Measurements from ENCODE around the gene CEACAM4.

Gene CEACAM4

GRCh38 chr19:41587101-41587837 lies 39.6 kb downstream of the CEACAM4 start:
- 43% methylated on average over 7 of the region's 9 CpGs for WGBS
- Histone ChIP-seq H3K23ac (ENCODE audit: low read length in 2 of 2) (no peak overlapping the region), H3K36me3 (ENCODE audit: control insufficient read depth in 1 of 2, insufficient read depth in 2 of 2, low read depth in 1 of 2, low read length in 2 of 2) (no peaks in the 10 kb centered on the region)

GRCh38 chr19:41586064-41586463 lies 40.8 kb downstream of the CEACAM4 start:
- H3K14ac ChIP-seq (ENCODE audit: low read length in 2 of 2), result no peak overlapping the region
- no peak overlapping the region for H2BK12ac ChIP-seq (ENCODE audit: low read length in 2 of 2)
- no peak overlapping the region for H3K18ac ChIP-seq (ENCODE audit: low read depth in 1 of 2, low read length in 2 of 2)
- H2BK15ac ChIP-seq (ENCODE audit: low read depth, poor library complexity, severe bottlenecking), result no peak overlapping the region
- no peak overlapping the region for H3K23ac ChIP-seq (ENCODE audit: low read length in 2 of 2)
- H3K79me1 ChIP-seq (replicated peaks; ENCODE audit: low read length, poor library complexity, severe bottlenecking), result no peaks in the 10 kb centered on the region
- H3K9ac ChIP-seq (ENCODE audit: low read length), result no peak overlapping the region
- no peak for DNase-seq
- H3K36me3 ChIP-seq (ENCODE audit: control insufficient read depth in 1 of 2, insufficient read depth in 2 of 2, low read depth in 1 of 2, low read length in 2 of 2), result no peaks in the 10 kb centered on the region
- no peak overlapping the region for H2BK5ac ChIP-seq (ENCODE audit: low read depth, low read length, poor library complexity, severe bottlenecking)
- no peaks in the 10 kb centered on the region for H3K27me3 ChIP-seq (ENCODE audit: control insufficient read depth in 1 of 2, insufficient read depth in 1 of 2, low read length in 2 of 2)
- H3K9me3 ChIP-seq (ENCODE audit: control insufficient read depth, low read length), result no peaks in the 10 kb centered on the region
- H3K4ac ChIP-seq (ENCODE audit: low read depth in 1 of 2, low read length in 2 of 2), result no peak overlapping the region
- no peak overlapping the region for H2AK5ac ChIP-seq (ENCODE audit: low read length, severe bottlenecking)
- no peak overlapping the region for H3K4me2 ChIP-seq (ENCODE audit: low read length, poor library complexity, severe bottlenecking)
- no peak overlapping the region for H4K8ac ChIP-seq (ENCODE audit: low read length)
- H4K91ac ChIP-seq (ENCODE audit: low read length), result no peak overlapping the region
- H3K4me3 ChIP-seq (ENCODE audit: insufficient read depth in 1 of 2, low read depth in 1 of 2, low read length in 2 of 2), result no peak overlapping the region
- H2AFZ ChIP-seq (ENCODE audit: low read depth, low read length), result no peak overlapping the region
- H3K4me1 ChIP-seq (ENCODE audit: control insufficient read depth, insufficient read depth, low read depth, low read length), result no peaks in the 10 kb centered on the region
- no peak overlapping the region for H3K27ac ChIP-seq (ENCODE audit: low read length, poor library complexity, severe bottlenecking)
- H2BK120ac ChIP-seq (ENCODE audit: low read depth, low read length), result no peak overlapping the region

More at GRCh38 chr19:41587101-41587837, 39.6 kb downstream of the CEACAM4 start:
- Histone ChIP-seq H3K79me1 (replicated peaks; ENCODE audit: low read length, poor library complexity, severe bottlenecking) (no peaks in the 10 kb centered on the region), H4K8ac (ENCODE audit: low read length) (no peak overlapping the region), H2BK120ac (ENCODE audit: low read depth, low read length) (no peak overlapping the region), H4K91ac (ENCODE audit: low read length) (no peak overlapping the region), H3K4ac (ENCODE audit: low read depth in 1 of 2, low read length in 2 of 2) (no peak overlapping the region), H3K9ac (ENCODE audit: low read length) (no peak overlapping the region), H3K9me3 (ENCODE audit: control insufficient read depth, low read length) (no peaks in the 10 kb centered on the region), H2AK5ac (ENCODE audit: low read length, severe bottlenecking) (no peak overlapping the region), H2BK15ac (ENCODE audit: low read depth, poor library complexity, severe bottlenecking) (no peak overlapping the region), H3K4me1 (ENCODE audit: control insufficient read depth, insufficient read depth, low read depth, low read length) (no peaks in the 10 kb centered on the region), H2BK12ac (ENCODE audit: low read length in 2 of 2) (no peak overlapping the region), H3K14ac (ENCODE audit: low read length in 2 of 2) (no peak overlapping the region), H3K4me2 (ENCODE audit: low read length, poor library complexity, severe bottlenecking) (no peak overlapping the region), H3K4me3 (ENCODE audit: insufficient read depth in 1 of 2, low read depth in 1 of 2, low read length in 2 of 2) (no peak overlapping the region), H3K27me3 (ENCODE audit: control insufficient read depth in 1 of 2, insufficient read depth in 1 of 2, low read length in 2 of 2) (no peaks in the 10 kb centered on the region), H2BK5ac (ENCODE audit: low read depth, low read length, poor library complexity, severe bottlenecking) (no peak overlapping the region), H3K18ac (ENCODE audit: low read depth in 1 of 2, low read length in 2 of 2) (no peak overlapping the region), H2AFZ (ENCODE audit: low read depth, low read length) (no peak overlapping the region), H3K27ac (ENCODE audit: low read length, poor library complexity, severe bottlenecking) (no peak overlapping the region)
- DNase-seq, result no peak

- Histone ChIP-seq H2AK5ac (ENCODE audit: low read length, severe bottlenecking) (no peak overlapping the region), H3K14ac (ENCODE audit: low read length in 2 of 2) (no peak overlapping the region), H4K8ac (ENCODE audit: low read length) (no peak overlapping the region), H3K27me3 (ENCODE audit: control insufficient read depth in 1 of 2, insufficient read depth in 1 of 2, low read length in 2 of 2) (peaks cover 0 to 5% of the 10 kb centered on the region in 2 experiments), H3K4me1 (ENCODE audit: control insufficient read depth, insufficient read depth, low read depth, low read length) (no peaks in the 10 kb centered on the region), H2BK5ac (ENCODE audit: low read depth, low read length, poor library complexity, severe bottlenecking) (no peak overlapping the region), H3K79me1 (replicated peaks; ENCODE audit: low read length, poor library complexity, severe bottlenecking) (no peaks in the 10 kb centered on the region), H3K9me3 (ENCODE audit: control insufficient read depth, low read length) (no peaks in the 10 kb centered on the region), H3K9ac (ENCODE audit: low read length) (no peak overlapping the region), H3K18ac (ENCODE audit: low read depth in 1 of 2, low read length in 2 of 2) (no peak overlapping the region), H2BK120ac (ENCODE audit: low read depth, low read length) (no peak overlapping the region), H3K4ac (ENCODE audit: low read depth in 1 of 2, low read length in 2 of 2) (no peak overlapping the region), H4K91ac (ENCODE audit: low read length) (no peak overlapping the region), H3K27ac (ENCODE audit: low read length, poor library complexity, severe bottlenecking) (no peak overlapping the region), H2BK15ac (ENCODE audit: low read depth, poor library complexity, severe bottlenecking) (no peak overlapping the region), H3K4me3 (ENCODE audit: insufficient read depth in 1 of 2, low read depth in 1 of 2, low read length in 2 of 2) (no peak overlapping the region), H3K36me3 (ENCODE audit: control insufficient read depth in 1 of 2, insufficient read depth in 2 of 2, low read depth in 1 of 2, low read length in 2 of 2) (no peaks in the 10 kb centered on the region), H2AFZ (ENCODE audit: low read depth, low read length) (no peak overlapping the region), H2BK12ac (ENCODE audit: low read length in 2 of 2) (no peak overlapping the region), H3K4me2 (ENCODE audit: low read length, poor library complexity, severe bottlenecking) (no peak overlapping the region), H3K23ac (ENCODE audit: low read length in 2 of 2) (no peak overlapping the region)
- 92% methylated on average over 1 of the region's 1 CpG for WGBS
- no peak for DNase-seq
Observed at GRCh38 chr19:41584931-41585330, 41.9 kb downstream of the CEACAM4 start.

- no peak overlapping the region for H3K9ac ChIP-seq (ENCODE audit: low read length)
- H4K8ac ChIP-seq (ENCODE audit: low read length), result no peak overlapping the region
- WGBS, result 47% methylated on average over 6 of the region's 6 CpGs
- no peak for DNase-seq
- H2BK5ac ChIP-seq (ENCODE audit: low read depth, low read length, poor library complexity, severe bottlenecking), result no peak overlapping the region
- no peaks in the 10 kb centered on the region for H3K4me1 ChIP-seq (ENCODE audit: control insufficient read depth, insufficient read depth, low read depth, low read length)
- H4K91ac ChIP-seq (ENCODE audit: low read length), result no peak overlapping the region
- no peaks in the 10 kb centered on the region for H3K9me3 ChIP-seq (ENCODE audit: control insufficient read depth, low read length)
- H3K14ac ChIP-seq (ENCODE audit: low read length in 2 of 2), result no peak overlapping the region
- H2AFZ ChIP-seq (ENCODE audit: low read depth, low read length), result no peak overlapping the region
- no peaks in the 10 kb centered on the region for H3K79me1 ChIP-seq (replicated peaks; ENCODE audit: low read length, poor library complexity, severe bottlenecking)
- H2BK120ac ChIP-seq (ENCODE audit: low read depth, low read length), result no peak overlapping the region
- no peak overlapping the region for H3K18ac ChIP-seq (ENCODE audit: low read depth in 1 of 2, low read length in 2 of 2)
- H3K4me2 ChIP-seq (ENCODE audit: low read length, poor library complexity, severe bottlenecking), result no peak overlapping the region
- H2AK5ac ChIP-seq (ENCODE audit: low read length, severe bottlenecking), result no peak overlapping the region
- no peak overlapping the region for H3K27ac ChIP-seq (ENCODE audit: low read length, poor library complexity, severe bottlenecking)
- no peak overlapping the region for H2BK15ac ChIP-seq (ENCODE audit: low read depth, poor library complexity, severe bottlenecking)
- no peak overlapping the region for H3K23ac ChIP-seq (ENCODE audit: low read length in 2 of 2)
- no peak overlapping the region for H2BK12ac ChIP-seq (ENCODE audit: low read length in 2 of 2)
- no peak overlapping the region for H3K4me3 ChIP-seq (ENCODE audit: insufficient read depth in 1 of 2, low read depth in 1 of 2, low read length in 2 of 2)
- no peak overlapping the region for H3K4ac ChIP-seq (ENCODE audit: low read depth in 1 of 2, low read length in 2 of 2)
- no peaks in the 10 kb centered on the region for H3K36me3 ChIP-seq (ENCODE audit: control insufficient read depth in 1 of 2, insufficient read depth in 2 of 2, low read depth in 1 of 2, low read length in 2 of 2)
- H3K27me3 ChIP-seq (ENCODE audit: control insufficient read depth in 1 of 2, insufficient read depth in 1 of 2, low read length in 2 of 2), result peaks cover 0 to 11% of the 10 kb centered on the region in 2 experiments
Observed at GRCh38 chr19:41584260-41584810, 42.5 kb downstream of the CEACAM4 start.
